ENCODE measurements around the gene CRYBB1. TPM values are rescaled to one million over a fixed set of nuclear protein-coding genes. Genes with fewer than 3 reads are reported as not detected.
"Not testable (repeated sequence)": the region's sequence is repeated elsewhere in the genome, so short reads cannot be mapped to it uniquely, and the experiment has no call there.

The CRYBB1 gene
- total RNA-seq, 1 experiment from 2014 or later: not detected

- no TSS peak for BruUV-seq (replicated peaks)
- in situ Hi-C loops (cut with HindIII; ENCODE audit: low pct_unique_long_range_greater_than_20kb, low sequenced_read_pairs) (no loop called here), intact Hi-C loops (cut with micrococcal nuclease; ENCODE audit: unreplicated experiment) (no loop called here)
- DNase-seq (ENCODE audit: low read depth, low spot score): no peak
- Histone ChIP-seq H3K4me3 (ENCODE audit: low read depth in 2 of 2, low read length in 2 of 2) (no peak overlapping the region), H3K36me3 (ENCODE audit: control insufficient read depth, insufficient read depth, low read length) (no peaks in the 10 kb centered on the region), H3K4me1 (ENCODE audit: control insufficient read depth, insufficient read depth, low read length) (no peaks in the 10 kb centered on the region), H3K27me3 (ENCODE audit: control insufficient read depth, insufficient read depth, low read length) (no peaks in the 10 kb centered on the region), H3K9me3 (ENCODE audit: control insufficient read depth, insufficient read depth, low read depth, low read length) (no peaks in the 10 kb centered on the region), H3K27ac (ENCODE audit: low read length) (no peak overlapping the region)
- TF ChIP-seq REST (IDR thresholded peaks at IDR 0.05; ENCODE audit: insufficient read depth in 1 of 2, low read depth in 2 of 2, low read length in 1 of 2): no peak
- no peak for TF ChIP-seq POLR2AphosphoS5 (IDR thresholded peaks at IDR 0.05; ENCODE audit: low read depth, low read length)
- no peak for TF ChIP-seq SIN3A (IDR thresholded peaks at IDR 0.05; ENCODE audit: borderline replicate concordance, insufficient read depth, low read depth, low read length)
- TF ChIP-seq TCF7L2 (IDR thresholded peaks at IDR 0.05; ENCODE audit: low read depth, low read length): no peak
- TF ChIP-seq CTCF (IDR thresholded peaks at IDR 0.05): no peak
- ChIA-PET POLR2A (no interaction called here), CTCF (no interaction called here)
- ATAC-seq: no peak
Observed at GRCh38 chr22:26615149-26615548, 2.7 kb downstream of the CRYBB1 start.

GRCh38 chr22:26614322-26614721, 3.5 kb downstream of the CRYBB1 start:
- H3K9me3 ChIP-seq (ENCODE audit: control insufficient read depth, insufficient read depth, low read depth, low read length): no peaks in the 10 kb centered on the region
- CTCF ChIA-PET: no interaction called here
- no peak overlapping the region for H3K4me3 ChIP-seq (ENCODE audit: low read depth in 2 of 2, low read length in 2 of 2)
- in situ Hi-C loops (cut with HindIII; ENCODE audit: low pct_unique_long_range_greater_than_20kb, low sequenced_read_pairs): no loop called here
- intact Hi-C loops (cut with micrococcal nuclease; ENCODE audit: unreplicated experiment): no loop called here
- H3K27ac ChIP-seq (ENCODE audit: low read length): no peak overlapping the region
- TF ChIP-seq CTCF (IDR thresholded peaks at IDR 0.05) (no peak), POLR2AphosphoS5 (IDR thresholded peaks at IDR 0.05; ENCODE audit: low read depth, low read length) (no peak), SIN3A (IDR thresholded peaks at IDR 0.05; ENCODE audit: borderline replicate concordance, insufficient read depth, low read depth, low read length) (no peak), TCF7L2 (IDR thresholded peaks at IDR 0.05; ENCODE audit: low read depth, low read length) (no peak), REST (IDR thresholded peaks at IDR 0.05; ENCODE audit: insufficient read depth in 1 of 2, low read depth in 2 of 2, low read length in 1 of 2) (no peak)
- H3K36me3 ChIP-seq (ENCODE audit: control insufficient read depth, insufficient read depth, low read length): no peaks in the 10 kb centered on the region
- BruUV-seq (replicated peaks): no TSS peak
- POLR2A ChIA-PET: no interaction called here
- ATAC-seq (no peak), DNase-seq (ENCODE audit: low read depth, low spot score) (no peak)
- H3K4me1 ChIP-seq (ENCODE audit: control insufficient read depth, insufficient read depth, low read length): no peaks in the 10 kb centered on the region
- no peaks in the 10 kb centered on the region for H3K27me3 ChIP-seq (ENCODE audit: control insufficient read depth, insufficient read depth, low read length)

DNA sequence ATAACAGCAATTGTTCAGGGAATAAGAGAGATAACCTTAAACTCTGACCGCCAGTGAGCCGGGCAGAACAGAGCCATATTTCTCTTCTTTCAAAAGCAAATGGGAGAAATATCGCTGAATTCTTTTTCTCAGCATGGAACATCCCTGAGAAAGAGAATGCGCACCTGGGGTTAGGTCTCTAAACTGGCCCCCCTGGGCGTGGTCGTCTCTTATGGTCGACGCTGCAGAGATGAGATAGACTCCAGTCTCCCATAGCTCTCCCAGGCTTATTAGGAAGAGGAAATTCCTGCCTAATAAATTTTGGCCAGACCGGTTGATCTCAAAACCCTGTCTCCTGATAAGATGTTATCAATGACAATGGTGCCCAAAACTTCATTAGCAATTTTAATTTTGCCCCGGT, 4.1 kb downstream of the CRYBB1 start:
- DNase-seq (ENCODE audit: low read depth, low spot score); POLR2A ChIA-PET; in situ Hi-C loops (cut with HindIII; ENCODE audit: low pct_unique_long_range_greater_than_20kb, low sequenced_read_pairs); H3K27ac ChIP-seq (ENCODE audit: low read length); intact Hi-C loops (cut with micrococcal nuclease; ENCODE audit: unreplicated experiment); ATAC-seq; H3K4me3 ChIP-seq (ENCODE audit: low read depth in 2 of 2, low read length in 2 of 2); H3K36me3 ChIP-seq (ENCODE audit: control insufficient read depth, insufficient read depth, low read length); CTCF ChIA-PET; H3K27me3 ChIP-seq (ENCODE audit: control insufficient read depth, insufficient read depth, low read length); H3K9me3 ChIP-seq (ENCODE audit: control insufficient read depth, insufficient read depth, low read depth, low read length); BruUV-seq (replicated peaks); H3K4me1 ChIP-seq (ENCODE audit: control insufficient read depth, insufficient read depth, low read length): not testable (repeated sequence)

All from Panc1 (cell line).